GM20431 (cell line): Measurements from ENCODE around the gene COL23A1.

ENCODE experiments used
- in situ Hi-C: fragments of 300-500 bp; cut with MseI, MboI; formaldehyde crosslinking; loops from one replicate; pipeline ENCODE4 v1.15.0; 2020; ENCODE audit warnings: low sequenced_read_pairs; ENCODE audit not compliant: unreplicated experiment

Gene COL23A1

GRCh38 chr5:178417391-178417811 lies 172.8 kb downstream of the COL23A1 start:
- in situ Hi-C loops = no loop called here

- in situ Hi-C loops = no loop called here
Observed at GRCh38 chr5:178416919-178417318, 173.3 kb downstream of the COL23A1 start.

DNA sequence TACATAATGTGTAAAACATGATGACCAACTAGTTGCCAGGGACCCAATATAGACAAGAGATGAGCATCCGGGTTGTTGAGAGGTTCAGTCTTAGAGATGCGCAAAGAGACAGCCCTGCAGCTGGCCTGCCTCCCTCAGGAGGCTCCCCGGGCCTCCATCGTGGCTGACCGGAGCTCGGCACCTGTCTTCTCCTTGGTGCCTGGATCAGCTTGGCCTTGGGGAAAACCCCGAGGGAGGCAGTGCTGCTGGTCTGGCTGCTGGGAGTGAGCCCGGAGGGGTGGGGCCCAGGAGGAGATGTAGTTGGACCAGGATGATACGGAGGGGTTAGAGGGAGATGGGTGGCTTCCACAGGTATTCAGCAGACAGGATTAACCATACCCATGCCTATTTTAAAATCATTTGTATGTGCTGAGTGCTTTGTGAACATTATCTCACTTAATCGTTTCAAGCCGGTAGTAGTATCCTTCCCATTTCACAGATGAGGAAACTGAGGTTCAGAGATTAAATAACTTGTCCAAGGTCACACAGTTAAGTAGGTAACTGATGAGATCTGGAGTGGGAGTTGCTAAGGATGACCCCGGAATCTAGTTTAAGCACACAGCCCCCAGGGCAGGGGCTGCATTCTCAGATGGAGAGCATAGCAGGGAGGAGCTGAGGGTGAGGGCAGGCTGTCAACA lies 173.8 kb downstream of the COL23A1 start:
- in situ Hi-C loops = no loop called here

- in situ Hi-C loops = no loop called here
Observed at GRCh38 chr5:178415353-178415752, 174.8 kb downstream of the COL23A1 start.

GRCh38 chr5:178413988-178414387 lies 176.2 kb downstream of the COL23A1 start:
- in situ Hi-C loops = no loop called here

DNA sequence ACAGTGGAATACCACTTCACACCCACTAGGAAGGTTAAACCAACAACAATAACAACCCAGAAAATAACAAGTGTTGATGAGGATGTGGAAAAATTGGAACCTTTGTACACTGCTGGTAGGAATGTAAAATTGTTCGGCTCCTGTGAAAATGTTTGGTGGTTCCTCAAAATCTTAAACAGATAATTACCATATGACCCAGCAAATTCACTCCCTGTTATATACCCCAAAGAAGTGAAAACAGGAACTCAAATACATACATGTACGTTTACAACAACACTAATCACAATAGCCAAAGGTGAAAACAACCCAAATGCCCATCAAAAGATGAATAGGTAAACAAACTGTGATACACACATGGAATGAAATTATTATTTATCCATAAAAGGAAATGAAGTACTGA lies 179.1 kb downstream of the COL23A1 start:
- in situ Hi-C loops = no loop called here

- in situ Hi-C loops = no loop called here
Observed at GRCh38 chr5:178407646-178408045, 182.5 kb downstream of the COL23A1 start.

GRCh38 chr5:178404987-178405386 lies 185.2 kb downstream of the COL23A1 start:
- in situ Hi-C loops = no loop called here

GRCh38 chr5:178403956-178404600 lies 186.1 kb downstream of the COL23A1 start:
- in situ Hi-C loops = no loop called here

DNA sequence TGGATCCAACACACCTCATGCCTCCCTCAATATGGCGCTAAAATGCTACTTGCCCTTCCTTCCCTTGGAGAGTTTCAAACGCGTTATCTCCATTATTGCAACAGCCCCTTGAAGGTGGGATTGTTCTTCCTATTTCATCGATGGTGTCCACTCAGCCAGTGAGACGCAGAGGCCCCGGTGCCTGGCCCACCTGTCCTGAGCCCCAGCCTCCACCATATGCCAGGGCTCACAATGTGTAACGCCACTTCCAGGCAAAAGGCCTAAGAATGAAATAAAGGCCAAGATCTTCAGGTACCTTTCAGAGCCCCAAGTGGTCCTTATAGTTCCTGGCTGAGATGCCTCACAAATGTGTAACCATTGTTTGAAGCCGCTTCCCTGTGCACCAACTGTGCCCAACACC lies 186.8 kb downstream of the COL23A1 start:
- in situ Hi-C loops = no loop called here

- in situ Hi-C loops = no loop called here
Observed at GRCh38 chr5:178399701-178400095, 190.5 kb downstream of the COL23A1 start.

GRCh38 chr5:178398901-178399700 lies 191.1 kb downstream of the COL23A1 start:
- in situ Hi-C loops = no loop called here

DNA sequence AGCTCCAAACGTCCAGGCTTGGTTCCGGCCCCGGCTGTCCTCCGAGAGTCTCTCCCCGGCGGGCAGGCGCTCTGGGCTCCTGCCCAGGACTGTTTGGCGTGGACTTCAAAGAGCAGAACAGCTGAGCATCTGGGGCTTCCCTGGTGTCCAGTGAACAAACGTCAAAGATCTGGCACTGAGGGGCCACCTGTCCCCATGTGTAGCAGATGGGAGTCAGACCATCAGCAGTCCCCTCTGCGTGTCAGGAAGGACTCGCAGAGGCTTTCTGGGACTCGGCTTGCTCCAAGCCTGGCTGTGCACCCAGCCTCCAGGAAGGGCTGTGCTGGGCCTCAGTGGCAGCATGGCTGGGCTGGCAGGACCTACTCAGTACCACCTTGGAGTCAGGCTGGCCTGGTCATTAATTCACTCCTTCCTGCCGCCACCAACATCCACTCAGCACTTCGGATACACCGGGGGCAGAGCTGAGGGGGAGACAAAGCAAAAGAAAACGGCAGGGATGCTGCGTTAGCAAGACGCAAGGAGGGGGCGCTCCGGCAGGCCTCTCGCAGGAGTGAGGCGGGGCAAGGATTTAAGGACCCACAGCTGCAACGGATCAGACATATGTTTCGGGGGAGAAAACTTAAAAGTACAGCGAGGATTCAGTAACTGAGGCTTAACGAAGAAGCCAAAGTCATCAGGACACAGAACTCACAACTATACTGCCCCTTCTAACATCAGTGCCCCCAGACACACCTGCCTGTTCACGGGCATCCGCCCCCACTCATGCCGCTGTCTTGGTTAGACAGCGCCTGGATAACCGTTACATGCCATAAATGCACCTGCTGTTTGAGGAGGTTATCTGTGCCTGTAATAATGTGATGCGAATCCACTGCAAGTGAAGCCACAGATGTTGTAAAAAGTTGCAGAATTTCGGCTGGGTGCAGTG lies 193.1 kb downstream of the COL23A1 start:
- in situ Hi-C loops = no loop called here

DNA sequence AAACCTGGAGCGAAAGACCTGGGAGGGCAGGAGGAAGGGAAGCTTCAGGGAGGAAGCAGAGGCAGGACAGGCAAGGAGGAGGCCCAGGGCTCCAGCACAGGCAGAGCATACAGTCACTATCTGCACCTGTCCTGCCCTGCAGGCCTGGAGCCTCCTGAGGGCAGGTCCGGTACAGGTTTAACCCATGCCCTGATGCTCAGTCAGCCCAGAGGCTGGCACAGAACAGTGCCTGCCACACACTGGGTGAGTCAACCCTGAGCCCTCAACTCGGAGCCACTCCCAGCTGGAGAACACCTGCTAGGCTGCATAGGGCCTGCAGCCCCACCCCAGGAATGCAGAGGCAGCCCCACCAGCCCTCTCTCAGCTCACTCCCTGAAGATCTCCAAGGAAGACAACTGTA lies 196.1 kb downstream of the COL23A1 start:
- in situ Hi-C loops = no loop called here

DNA sequence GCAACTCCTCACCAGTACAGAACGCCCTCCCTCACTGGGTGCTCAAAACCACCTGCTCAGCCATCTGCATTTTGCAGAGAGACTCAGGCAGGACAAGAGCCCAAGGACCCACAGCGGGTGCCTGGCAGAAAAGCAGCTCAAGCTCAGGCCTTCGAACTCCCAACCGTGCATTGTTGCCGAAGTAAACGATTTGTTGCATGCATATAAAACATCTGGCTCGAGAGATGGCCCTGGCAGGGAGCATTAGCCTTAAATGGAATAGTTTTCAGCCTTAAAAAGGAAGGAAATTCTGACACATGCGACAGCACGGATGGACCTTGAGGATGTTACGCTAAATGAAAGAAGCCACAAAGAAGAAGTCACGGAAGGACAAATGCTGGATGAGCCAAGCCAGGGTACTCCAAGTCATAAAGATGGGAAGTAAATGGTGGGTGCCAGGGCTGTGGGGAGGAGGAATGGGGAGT lies 197.2 kb downstream of the COL23A1 start:
- in situ Hi-C loops = no loop called here

GRCh38 chr5:178392386-178392785 lies 197.8 kb downstream of the COL23A1 start:
- in situ Hi-C loops = no loop called here

- in situ Hi-C loops = no loop called here
Observed at GRCh38 chr5:178391480-178391879, 198.7 kb downstream of the COL23A1 start.

- in situ Hi-C loops = no loop called here
Observed at GRCh38 chr5:178389796-178390195, 200.4 kb downstream of the COL23A1 start.

DNA sequence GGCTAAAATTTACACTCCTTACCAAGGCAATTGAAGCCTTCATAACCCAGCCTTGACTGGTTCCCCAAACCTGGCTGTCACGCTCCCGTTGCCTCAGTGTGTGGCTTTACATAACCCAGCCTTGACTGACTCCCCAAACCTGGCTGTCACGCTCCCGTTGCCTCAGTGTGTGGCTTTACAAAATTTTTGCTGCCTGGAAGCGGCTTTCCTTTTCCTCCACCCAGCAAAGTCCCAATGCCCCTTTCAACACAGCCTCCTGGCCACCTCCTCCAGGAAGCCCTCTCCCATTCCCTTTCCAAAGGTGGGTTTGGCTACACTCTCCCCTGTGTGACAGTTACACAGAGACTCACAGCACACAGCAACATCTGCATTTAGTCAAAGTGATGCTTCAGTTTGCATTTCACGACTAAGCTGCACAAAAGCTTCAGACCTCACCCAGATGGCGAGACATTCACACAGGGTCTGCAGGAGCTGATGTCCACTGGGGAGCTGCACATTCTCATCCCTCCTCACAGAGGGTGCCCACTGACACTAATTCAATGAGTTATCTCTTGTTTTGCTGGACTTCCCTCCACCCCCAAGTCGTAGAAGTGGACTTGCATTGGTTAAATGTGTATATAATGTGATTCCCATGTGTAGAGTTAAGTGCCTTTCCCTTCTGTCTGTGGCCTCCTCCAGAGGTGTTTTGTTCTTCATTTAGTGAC lies 201.0 kb downstream of the COL23A1 start:
- in situ Hi-C loops = no loop called here
